GM18502 (cell line): Measurements from ENCODE around the gene KCNMB2.
A peak's percentile ranks its signal among the peaks of the same experiment; 100 is the strongest.

ENCODE experiments used
- ATAC-seq: cut with Tn5 transposase; IDR thresholded peaks from one replicate; pipeline ENCODE4 v1.9.1; 2021; ENCODE audit warnings: mild to moderate bottlenecking; ENCODE audit not compliant: unreplicated experiment, poor library complexity

Gene KCNMB2

GRCh38 chr3:178631950-178632349 is 95.7 kb downstream of the KCNMB2 start:
- no peak for ATAC-seq

- no peak for ATAC-seq
Observed at GRCh38 chr3:178634975-178635374, 98.7 kb downstream of the KCNMB2 start.

- no peak for ATAC-seq
Observed at GRCh38 chr3:178637802-178638201, 101.6 kb downstream of the KCNMB2 start.

- ATAC-seq: no peak
Observed at GRCh38 chr3:178645503-178645902, 109.3 kb downstream of the KCNMB2 start.

GRCh38 chr3:178646186-178646862 is 110.1 kb downstream of the KCNMB2 start:
- no peak for ATAC-seq

GRCh38 chr3:178655488-178655887 is 119.3 kb downstream of the KCNMB2 start:
- no peak for ATAC-seq

- no peak for ATAC-seq
Observed at GRCh38 chr3:178658694-178659325, 122.6 kb downstream of the KCNMB2 start.

- ATAC-seq: peak; percentile 69
Observed at GRCh38 chr3:178663201-178663934, 127.1 kb downstream of the KCNMB2 start.

- no peak for ATAC-seq
Observed at GRCh38 chr3:178665747-178666146, 129.5 kb downstream of the KCNMB2 start.

GRCh38 chr3:178669022-178669601 is 132.9 kb downstream of the KCNMB2 start:
- ATAC-seq: no peak

GRCh38 chr3:178669758-178670157 is 133.5 kb downstream of the KCNMB2 start:
- ATAC-seq: peak; percentile 54

GRCh38 chr3:178671377-178671776 is 135.1 kb downstream of the KCNMB2 start:
- peak; percentile 18 for ATAC-seq

GRCh38 chr3:178671791-178672190 is 135.6 kb downstream of the KCNMB2 start:
- ATAC-seq: peak; percentile 60

- ATAC-seq: no peak
Observed at GRCh38 chr3:178672275-178672674, 136.0 kb downstream of the KCNMB2 start.

GRCh38 chr3:178673529-178673928 is 137.3 kb downstream of the KCNMB2 start:
- ATAC-seq: no peak

GRCh38 chr3:178676077-178676476 is 139.8 kb downstream of the KCNMB2 start:
- no peak for ATAC-seq

- ATAC-seq: peak; percentile 57
Observed at GRCh38 chr3:178676942-178677790, 140.9 kb downstream of the KCNMB2 start.

- ATAC-seq: no peak
Observed at GRCh38 chr3:178677961-178678360, 141.7 kb downstream of the KCNMB2 start.

- ATAC-seq: no peak
Observed at GRCh38 chr3:178680037-178680436, 143.8 kb downstream of the KCNMB2 start.

- no peak for ATAC-seq
Observed at GRCh38 chr3:178680489-178680888, 144.3 kb downstream of the KCNMB2 start.
